ENCODE results near the gene PRR20G. TPM values are rescaled to one million over a fixed set of nuclear protein-coding genes. Genes with fewer than 3 reads are reported as not detected.

The PRR20G gene
- total RNA-seq, 1 experiment from 2014 or later, result 0.30 TPM

DNA sequence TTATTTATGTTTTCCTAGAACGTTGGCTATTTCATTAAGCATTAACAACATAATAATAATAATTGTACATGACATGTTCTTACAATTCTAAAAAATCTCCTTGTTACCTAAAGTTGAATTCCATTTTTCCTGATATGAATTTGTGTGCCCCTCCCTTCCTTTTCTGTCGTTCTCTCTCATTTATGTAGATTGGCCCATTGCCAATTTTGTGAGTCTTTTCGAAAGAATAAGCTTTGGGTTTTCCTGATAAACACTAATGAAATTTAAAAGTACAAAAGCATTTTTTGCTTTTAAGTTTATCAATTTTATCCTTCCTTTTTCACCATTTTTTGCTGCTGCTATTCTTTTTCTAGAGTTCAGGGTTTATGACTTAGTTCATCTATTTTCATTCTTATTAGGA is 50.0 kb downstream of the PRR20G start:
- intact Hi-C loops (cut with micrococcal nuclease), result no loop called here
- Histone ChIP-seq H3K36me3 (ENCODE audit: control insufficient read depth in 1 of 2, insufficient read depth in 2 of 2, low read length in 2 of 2) (no peaks in the 10 kb centered on the region), H3K27ac (ENCODE audit: low read depth, low read length) (no peak overlapping the region), H4K20me1 (ENCODE audit: insufficient read depth) (no peaks in the 10 kb centered on the region), H3K4me1 (ENCODE audit: control insufficient read depth in 1 of 2, insufficient read depth in 2 of 2, low read length in 2 of 2) (no peaks in the 10 kb centered on the region), H3K79me2 (ENCODE audit: insufficient read depth, low read length) (no peaks in the 10 kb centered on the region), H3K9me3 (ENCODE audit: control insufficient read depth in 1 of 2, insufficient read depth in 1 of 2, low read depth in 1 of 2, low read length in 2 of 2) (peaks cover 0 to 11% of the 10 kb centered on the region in 2 experiments; a peak in 1 of 4 replicates), H2AFZ (ENCODE audit: low read depth, low read length, poor library complexity, severe bottlenecking) (no peak overlapping the region), H3K4me3 (replicated peaks in 1 of 2; ENCODE audit: low read depth in 1 of 2, low read length in 2 of 2) (no peak overlapping the region), H3K9me2 (ENCODE audit: insufficient read depth) (no peaks in the 10 kb centered on the region), H3K4me2 (ENCODE audit: low read length) (no peak overlapping the region), H3K9ac (ENCODE audit: low read length) (no peak overlapping the region), H3K27me3 (ENCODE audit: insufficient read depth, low read length) (no peaks in the 10 kb centered on the region)
- no peak for ATAC-seq
- no TSS peak for BruUV-seq (replicated peaks)
- TF ChIP-seq SRF (IDR thresholded peaks at IDR 0.05; ENCODE audit: low read depth) (no peak), CTCF (IDR thresholded peaks at IDR 0.05 in 2 of 3, conservative IDR thresholded peaks at IDR 0.05 in 1 of 3; ENCODE audit: borderline replicate concordance in 1 of 3, insufficient read depth in 1 of 3, low read depth in 2 of 3, low read length in 2 of 3) (no peak), EGR1 (IDR thresholded peaks at IDR 0.05; ENCODE audit: low read depth) (no peak), POLR2A (IDR thresholded peaks at IDR 0.05; ENCODE audit: borderline replicate concordance, extremely low read depth, insufficient read depth, insufficient read length) (no peak), TCF7L2 (IDR thresholded peaks at IDR 0.05; ENCODE audit: borderline replicate concordance, extremely low read depth, insufficient read depth, insufficient read length) (no peak), SP1 (IDR thresholded peaks at IDR 0.05; ENCODE audit: low read depth) (no peak), FOSL1 (IDR thresholded peaks at IDR 0.05; ENCODE audit: low read depth) (no peak), CEBPB (IDR thresholded peaks at IDR 0.05; ENCODE audit: low read depth) (no peak), POLR2AphosphoS5 (IDR thresholded peaks at IDR 0.05; ENCODE audit: low read depth, low read length) (no peak), ATF3 (IDR thresholded peaks at IDR 0.05) (no peak), EZH2phosphoT487 (IDR thresholded peaks at IDR 0.05; ENCODE audit: borderline replicate concordance) (no peak), EZH2 (IDR thresholded peaks at IDR 0.05) (no peak), YY1 (IDR thresholded peaks at IDR 0.05; ENCODE audit: extremely low read depth, insufficient replicate concordance, low read depth, low read length) (no peak), ELF1 (IDR thresholded peaks at IDR 0.05; ENCODE audit: borderline replicate concordance, low read depth) (no peak), JUND (IDR thresholded peaks at IDR 0.05) (no peak)
- TF ChIP-seq, protein P1, sequence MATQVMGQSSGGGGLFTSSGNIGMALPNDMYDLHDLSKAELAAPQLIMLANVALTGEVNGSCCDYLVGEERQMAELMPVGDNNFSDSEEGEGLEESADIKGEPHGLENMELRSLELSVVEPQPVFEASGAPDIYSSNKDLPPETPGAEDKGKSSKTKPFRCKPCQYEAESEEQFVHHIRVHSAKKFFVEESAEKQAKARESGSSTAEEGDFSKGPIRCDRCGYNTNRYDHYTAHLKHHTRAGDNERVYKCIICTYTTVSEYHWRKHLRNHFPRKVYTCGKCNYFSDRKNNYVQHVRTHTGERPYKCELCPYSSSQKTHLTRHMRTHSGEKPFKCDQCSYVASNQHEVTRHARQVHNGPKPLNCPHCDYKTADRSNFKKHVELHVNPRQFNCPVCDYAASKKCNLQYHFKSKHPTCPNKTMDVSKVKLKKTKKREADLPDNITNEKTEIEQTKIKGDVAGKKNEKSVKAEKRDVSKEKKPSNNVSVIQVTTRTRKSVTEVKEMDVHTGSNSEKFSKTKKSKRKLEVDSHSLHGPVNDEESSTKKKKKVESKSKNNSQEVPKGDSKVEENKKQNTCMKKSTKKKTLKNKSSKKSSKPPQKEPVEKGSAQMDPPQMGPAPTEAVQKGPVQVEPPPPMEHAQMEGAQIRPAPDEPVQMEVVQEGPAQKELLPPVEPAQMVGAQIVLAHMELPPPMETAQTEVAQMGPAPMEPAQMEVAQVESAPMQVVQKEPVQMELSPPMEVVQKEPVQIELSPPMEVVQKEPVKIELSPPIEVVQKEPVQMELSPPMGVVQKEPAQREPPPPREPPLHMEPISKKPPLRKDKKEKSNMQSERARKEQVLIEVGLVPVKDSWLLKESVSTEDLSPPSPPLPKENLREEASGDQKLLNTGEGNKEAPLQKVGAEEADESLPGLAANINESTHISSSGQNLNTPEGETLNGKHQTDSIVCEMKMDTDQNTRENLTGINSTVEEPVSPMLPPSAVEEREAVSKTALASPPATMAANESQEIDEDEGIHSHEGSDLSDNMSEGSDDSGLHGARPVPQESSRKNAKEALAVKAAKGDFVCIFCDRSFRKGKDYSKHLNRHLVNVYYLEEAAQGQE (IDR thresholded peaks at IDR 0.05; ENCODE audit: low read depth), result no peak
- TF ChIP-seq, protein P2, sequence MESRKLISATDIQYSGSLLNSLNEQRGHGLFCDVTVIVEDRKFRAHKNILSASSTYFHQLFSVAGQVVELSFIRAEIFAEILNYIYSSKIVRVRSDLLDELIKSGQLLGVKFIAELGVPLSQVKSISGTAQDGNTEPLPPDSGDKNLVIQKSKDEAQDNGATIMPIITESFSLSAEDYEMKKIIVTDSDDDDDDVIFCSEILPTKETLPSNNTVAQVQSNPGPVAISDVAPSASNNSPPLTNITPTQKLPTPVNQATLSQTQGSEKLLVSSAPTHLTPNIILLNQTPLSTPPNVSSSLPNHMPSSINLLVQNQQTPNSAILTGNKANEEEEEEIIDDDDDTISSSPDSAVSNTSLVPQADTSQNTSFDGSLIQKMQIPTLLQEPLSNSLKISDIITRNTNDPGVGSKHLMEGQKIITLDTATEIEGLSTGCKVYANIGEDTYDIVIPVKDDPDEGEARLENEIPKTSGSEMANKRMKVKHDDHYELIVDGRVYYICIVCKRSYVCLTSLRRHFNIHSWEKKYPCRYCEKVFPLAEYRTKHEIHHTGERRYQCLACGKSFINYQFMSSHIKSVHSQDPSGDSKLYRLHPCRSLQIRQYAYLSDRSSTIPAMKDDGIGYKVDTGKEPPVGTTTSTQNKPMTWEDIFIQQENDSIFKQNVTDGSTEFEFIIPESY (IDR thresholded peaks at IDR 0.05; ENCODE audit: extremely low read depth, insufficient replicate concordance, low read length), result no peak
- ChIA-PET RAD21 (ENCODE audit: low non-redundant PET in 1 of 2, low total read pairs in 2 of 2, uncharacterized antibody in 2 of 2, unreplicated experiment in 2 of 2) (interaction anchor here in 1 of 2 experiments (0.6 kb wide), 1 partner anchor 67 kb away, joined by 6 read pairs; no protein-coding TSS in a partner anchor), CTCF (no interaction called here), POLR2A (no interaction called here)
- DNase-seq (ENCODE audit: low read depth, low spot score), result no peak
